Measurements from ENCODE around the gene CFAP43.
"Not testable (repeated sequence)": the region's sequence is repeated elsewhere in the genome, so short reads cannot be mapped to it uniquely, and the experiment has no call there.

Gene CFAP43

DNA sequence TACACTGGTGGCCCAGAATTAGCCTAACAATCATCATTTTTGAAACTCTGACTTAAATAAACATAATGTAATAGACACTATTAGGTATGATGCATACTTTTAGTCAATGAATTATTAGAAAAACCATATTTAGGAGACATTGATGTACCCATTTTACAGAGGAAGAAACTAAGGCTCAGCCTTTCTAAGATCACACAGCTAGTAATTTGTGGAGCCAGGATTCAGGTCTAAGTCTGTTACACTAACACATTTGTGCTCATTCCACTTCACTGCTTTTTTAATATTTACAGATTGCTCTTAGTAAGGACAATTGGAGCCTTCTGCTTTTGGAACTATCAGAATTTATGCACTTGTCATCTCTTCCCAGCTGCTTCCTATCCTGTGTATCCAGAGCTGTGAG lies 8.9 kb downstream of the CFAP43 start:
- DNase-seq: no peak

DNA sequence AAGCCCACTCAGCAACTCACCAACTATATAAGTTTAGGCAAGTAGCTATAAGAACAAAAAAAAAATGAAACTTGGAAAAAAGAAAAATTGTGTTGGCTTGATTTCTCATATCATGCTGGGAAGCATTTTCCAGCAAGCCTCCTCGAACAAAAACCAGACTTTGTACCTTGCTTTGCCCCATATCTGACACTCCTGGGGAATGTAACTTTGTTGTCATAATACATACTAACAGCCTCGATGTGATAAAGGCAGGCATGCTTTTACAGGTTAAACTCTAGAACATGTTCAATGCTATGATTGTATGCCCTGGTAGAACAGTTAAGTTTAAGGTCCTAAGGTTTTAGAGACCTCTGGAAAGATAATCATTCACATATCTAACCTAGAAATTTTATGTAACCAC lies 11.6 kb downstream of the CFAP43 start:
- no peak for DNase-seq

DNA sequence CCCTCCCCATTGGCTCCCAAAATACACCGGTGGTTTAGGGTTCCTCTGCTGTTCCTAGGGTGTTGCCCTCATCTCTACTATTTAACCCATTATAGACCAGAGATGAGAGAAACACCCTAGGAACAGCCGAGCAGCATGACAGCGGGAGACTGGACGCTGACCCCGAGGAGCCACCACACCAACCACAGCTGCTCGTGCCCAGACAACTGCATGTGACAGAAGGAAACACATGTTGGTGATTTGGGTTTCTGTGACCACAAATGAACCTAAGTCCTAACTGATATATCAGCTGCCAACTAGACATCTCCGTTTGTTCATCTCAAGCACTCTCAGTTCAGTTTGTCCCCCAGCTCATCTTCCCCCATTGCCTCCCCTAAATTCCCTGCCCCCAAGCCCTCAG lies 13.4 kb downstream of the CFAP43 start:
- DNase-seq: peak; percentile 3

DNA sequence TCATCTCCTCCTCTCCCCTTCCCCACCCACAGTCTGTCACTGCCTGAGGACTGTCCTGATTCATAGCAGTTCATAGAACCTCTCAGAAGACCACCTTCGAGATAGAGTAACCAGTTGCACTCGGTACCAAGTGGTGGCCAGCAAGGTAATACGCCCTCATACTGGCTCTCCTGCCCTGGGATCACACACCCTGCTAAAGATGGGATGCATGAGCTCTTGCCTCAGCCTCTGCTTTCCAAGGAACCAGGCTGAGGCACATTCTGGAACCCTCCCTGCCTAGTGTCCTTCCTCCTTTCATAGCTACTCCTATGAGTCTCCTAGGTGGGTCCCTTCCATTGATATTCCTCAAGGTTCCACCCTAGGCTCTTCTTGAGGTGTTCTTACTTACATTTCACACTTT lies 15.5 kb downstream of the CFAP43 start:
- DNase-seq: no peak

DNA sequence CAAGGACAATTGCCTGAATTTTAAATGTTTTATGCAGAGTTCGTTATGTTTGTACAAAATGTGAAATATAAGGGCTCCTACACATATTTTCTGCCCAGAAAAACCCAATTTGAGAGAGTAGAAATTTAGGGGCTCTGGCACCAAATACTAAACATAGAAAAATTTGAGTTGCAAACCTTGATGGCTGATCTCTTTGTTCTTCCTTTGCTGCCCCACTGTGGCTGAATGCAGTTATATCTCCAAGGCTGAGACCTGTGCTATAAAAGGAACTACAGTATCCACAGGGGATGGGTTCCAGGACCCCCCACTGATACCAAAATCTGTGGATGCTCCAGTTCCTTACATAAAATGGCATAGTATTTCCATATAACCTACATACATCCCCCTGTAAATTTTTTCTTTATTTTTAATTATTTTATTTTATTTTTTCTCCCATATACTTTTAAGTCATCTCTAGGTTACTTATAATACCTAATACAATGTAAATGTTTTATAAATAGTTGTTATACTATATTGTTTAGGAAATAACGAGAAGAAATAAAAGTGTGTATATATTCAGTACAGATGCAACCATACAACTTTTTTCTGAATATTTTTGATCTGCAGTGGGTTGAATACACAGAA lies 22.5 kb downstream of the CFAP43 start:
- DNase-seq: peak; percentile 1

DNA sequence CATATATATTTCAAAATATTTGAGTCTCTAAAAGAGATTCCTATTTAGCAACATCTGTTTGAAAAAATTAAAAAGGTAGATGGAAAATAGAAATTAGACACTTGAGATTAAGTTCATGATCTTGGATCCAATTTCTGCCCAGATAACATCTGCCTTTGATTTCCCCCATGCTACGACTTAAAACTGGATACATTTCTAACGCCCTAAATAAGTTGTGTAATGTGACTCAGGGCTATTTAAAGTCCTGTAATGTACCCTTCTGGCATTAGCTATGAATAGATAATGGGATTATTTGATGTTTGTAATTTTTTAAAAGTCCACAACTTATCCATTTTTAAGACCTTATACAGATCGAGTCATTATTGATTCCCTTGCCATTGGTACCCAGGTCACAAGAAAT lies 23.4 kb downstream of the CFAP43 start:
- DNase-seq: no peak

DNA sequence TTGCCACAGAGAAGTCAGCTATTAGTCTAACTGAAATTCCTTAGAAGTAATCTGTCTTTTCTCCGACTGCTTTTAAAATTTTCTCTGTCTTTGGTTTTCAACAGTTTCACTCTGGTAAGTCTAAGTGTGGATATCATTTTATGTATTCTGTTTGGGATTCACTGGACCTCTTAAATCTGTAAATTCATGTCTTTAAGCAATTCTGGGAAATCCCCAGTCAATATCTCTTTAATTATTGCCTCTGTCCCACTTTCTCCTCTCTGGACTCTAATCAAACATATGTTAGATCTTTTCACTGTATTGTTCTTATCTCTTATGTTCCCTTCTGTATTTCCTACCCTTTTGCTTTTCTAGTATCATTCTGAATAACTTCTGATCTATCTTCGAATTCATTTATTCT lies 29.9 kb downstream of the CFAP43 start:
- DNase-seq: no peak

DNA sequence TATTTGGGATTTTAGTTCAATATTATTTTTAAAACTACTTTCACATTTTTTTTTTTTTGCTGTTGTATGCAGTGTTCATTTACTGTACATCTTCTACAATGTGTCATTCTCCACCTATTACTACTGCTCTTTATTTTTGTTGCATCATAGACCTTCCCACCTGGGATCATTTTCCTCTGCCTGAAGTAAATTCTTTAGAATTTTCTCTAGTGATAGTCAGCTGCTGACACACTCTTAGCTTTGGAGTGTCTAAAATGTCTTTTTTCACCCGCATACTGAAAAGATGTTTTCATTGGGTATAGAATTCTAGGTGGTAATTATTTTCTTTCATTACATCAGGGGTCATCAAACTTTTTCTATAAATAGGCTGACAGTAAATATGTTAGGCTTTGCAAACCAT lies 30.5 kb downstream of the CFAP43 start:
- no peak for DNase-seq

DNA sequence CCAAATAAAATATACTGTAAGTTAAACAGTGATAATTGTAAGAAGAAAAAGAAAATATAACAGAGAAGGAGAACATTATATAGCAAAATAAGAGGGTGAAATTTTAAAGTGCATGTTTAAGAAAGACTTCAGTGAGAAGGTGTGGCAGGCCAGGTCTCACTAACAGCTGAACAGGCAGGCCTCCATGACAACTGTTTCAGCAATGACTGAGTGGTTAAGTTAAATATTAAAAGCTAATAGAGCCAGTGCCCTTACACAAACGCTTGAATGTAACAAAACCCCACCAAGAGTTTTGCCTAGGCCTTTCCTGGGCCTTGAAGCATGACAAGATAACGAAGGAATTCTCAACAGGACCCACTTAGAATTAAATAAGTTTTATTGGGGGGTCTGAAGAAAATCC lies 32.6 kb downstream of the CFAP43 start:
- DNase-seq: no peak

DNA sequence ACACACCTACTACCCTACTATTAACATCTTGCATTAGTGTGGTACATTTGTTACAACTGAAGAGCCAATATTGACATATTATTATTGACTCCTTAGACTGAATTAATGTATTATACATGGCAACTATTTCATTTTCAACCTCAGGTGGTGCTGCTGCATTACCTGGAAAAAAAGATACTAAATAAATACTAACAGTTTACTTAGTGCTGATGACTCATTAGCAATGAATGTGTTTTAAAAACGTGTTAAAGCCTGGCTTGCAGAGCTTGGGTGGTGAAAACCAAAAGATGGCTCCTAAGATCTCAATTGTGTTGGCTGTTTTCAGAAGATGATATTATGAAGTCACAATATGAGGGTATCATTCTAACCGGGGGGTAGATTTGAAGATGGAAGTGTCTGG lies 34.8 kb downstream of the CFAP43 start:
- no peak for DNase-seq

DNA sequence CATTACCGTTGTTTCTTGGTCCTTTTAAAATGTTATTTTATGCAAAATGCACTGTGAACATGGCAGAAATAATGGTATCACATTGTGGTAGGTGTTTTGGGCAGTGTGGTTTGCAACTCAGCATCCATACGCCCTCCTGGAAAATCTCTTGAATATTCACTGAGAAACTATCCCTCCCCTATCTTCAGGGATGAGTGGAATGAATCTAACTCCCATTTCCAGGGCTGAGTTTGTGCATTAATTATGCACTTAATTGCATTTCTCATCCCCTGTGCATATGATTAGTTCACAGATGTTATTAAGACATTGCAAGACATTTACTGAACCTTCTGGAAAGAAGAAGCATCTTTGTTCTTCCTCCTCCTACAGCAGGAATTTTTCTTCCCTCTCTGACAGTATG lies 36.5 kb downstream of the CFAP43 start:
- no peak for DNase-seq

DNA sequence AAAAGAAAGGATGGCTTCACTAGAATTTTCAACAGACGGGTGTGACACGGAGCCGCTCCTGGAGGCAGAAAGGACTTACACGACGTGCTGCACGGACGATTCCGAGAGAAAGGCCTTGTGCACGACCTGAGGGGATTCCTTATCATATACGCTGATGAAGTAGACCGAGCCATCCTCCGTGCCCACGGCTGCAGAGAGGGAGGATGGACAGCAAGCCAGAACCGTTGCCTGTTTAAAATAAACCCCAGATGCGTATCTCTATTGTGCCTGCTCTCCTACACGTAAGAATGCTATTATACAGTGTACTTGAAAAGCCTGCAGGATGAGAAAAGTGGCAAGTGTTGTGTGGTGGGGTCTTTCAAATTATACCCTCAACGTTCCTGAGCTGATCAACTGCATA lies 38.4 kb downstream of the CFAP43 start:
- DNase-seq: no peak

DNA sequence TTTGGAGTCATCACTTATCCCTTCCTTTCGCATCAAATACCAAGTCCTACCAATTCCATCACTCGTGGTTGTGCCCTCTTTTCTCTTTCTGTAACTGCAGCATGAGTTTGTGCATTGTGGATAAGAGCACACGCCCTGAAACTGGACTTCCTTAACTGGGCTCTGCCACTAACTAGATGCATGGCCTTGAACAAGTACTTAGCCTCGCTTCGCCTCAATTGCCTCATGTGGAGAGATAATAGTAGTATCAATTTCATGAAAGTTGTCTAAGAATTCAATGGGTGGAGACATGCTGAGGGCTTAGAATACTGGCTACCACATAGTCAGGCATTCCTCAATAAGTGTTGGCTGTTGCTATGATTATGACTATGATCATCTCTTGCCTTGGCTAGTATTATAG lies 41.5 kb downstream of the CFAP43 start:
- no peak for DNase-seq

DNA sequence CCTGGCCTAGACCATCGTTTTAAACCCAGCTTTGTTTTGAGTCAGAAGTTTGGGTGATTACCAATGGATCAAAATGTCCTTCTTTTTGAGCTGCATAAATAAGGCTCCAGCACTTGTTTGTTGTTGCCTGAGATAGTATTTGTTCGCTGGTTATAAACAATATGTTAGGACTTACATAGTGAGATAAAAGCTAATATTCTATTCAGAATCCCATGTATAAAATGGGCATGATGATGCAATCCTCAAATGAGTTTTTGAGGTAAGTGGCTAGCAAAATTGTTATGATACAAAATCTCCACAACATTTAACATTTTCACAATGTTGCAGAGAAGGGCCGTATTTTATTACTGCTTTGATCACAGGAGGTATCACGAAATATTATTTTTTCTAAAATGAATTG lies 48.5 kb downstream of the CFAP43 start:
- DNase-seq: no peak

DNA sequence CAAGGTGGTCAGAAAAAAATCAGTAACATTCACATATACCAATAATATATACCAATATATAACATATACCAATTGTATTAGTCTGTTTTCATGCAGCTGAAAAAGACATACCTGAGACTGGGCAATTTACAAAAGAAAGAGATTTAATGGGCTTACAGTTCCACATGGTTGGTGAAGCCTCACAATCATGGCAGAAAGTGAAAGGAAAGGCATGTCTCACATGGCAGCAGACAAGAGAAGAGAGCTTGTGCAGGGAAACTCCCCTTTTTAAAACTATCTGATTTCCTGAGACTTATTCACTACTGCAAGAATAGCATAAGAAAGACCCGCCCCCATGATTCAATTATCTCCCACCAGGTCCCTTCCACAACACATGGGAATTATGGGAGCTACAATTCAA lies 58.0 kb downstream of the CFAP43 start:
- DNase-seq: not testable (repeated sequence)

DNA sequence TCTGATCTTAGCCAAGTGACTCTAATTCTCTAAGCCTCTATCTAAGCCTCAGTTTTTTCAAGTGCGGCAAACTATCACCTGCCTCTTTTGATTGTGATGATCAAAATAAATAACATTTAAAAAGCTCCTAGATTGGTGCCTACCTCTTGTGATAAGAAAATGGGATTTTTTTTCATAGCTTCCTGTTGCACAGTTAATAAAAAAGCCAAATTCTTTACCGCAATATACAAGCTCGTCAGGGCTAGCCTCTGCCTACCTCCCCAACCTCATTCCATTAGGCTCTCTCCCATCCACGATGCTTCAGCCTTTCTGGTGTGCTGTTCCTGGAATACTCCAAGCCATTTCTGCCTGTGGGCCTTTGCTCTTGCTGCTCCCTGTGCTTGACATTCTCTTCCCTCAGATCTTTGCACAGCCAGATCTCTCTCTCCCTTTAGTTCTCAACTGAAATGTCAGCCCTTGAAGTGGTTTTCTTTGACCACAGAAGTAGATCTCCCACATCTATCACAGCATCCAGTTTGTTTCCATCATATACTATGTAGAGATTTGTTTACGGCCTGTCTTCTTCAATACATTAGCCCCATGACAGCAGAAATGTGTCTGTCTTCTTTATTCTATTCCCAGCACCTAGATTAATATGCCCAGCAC lies 61.4 kb downstream of the CFAP43 start:
- DNase-seq: no peak

DNA sequence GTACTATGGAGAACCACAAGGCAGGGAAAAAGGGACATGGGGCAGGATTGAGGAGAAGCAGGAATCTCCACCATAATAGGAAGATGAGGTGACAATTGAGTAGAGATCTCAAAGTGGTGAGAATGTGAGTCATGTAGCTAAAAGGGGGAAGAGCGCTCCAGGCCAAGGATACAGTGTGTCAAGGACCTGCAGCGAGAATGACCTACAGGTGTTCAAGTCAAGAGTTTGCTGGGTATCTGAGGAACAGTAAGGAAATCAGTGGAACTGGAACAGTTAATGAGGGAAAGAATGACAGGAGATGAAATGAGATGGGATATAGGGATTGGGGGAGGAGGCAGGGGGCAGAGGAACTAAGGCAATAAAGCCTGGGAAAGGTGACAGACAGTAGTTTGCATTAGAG lies 76.6 kb downstream of the CFAP43 start:
- DNase-seq: no peak

DNA sequence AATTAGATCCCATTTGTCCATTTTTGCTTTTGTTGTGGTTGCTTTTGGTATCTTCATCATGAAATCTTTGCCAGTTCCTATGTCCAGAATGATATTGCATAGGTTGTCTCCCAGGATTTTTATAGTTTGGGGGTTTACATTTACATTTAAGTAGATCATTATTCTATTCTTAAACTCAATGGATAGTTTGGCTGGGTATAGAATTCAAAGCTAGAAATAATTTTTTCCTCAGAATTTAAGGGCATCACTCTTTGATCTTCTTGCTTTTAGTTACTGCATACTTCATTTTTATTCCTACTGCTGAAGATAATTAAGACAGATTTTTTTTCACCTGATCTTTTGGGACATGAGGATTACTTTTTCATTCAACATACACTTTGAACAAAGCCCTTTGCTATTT lies 80.4 kb downstream of the CFAP43 start:
- DNase-seq: no peak

DNA sequence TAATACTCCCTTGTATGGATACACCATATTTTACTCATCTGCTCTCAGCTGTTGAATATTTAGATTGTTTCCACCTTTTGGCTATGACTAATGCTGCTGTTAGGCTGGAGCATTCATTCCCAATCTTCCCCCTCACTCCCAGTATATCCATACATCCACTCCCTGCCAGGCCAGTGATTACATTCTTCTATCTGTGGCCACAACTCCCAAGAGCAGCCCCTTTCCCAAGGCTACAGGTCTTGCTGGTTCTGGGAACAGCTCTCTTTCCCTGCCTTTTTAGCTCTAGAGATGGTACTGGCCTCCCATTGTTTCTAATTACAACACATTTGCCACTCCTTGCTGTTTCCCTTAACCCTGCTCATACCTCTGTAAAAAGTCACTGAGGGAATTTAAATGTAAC lies 82.0 kb downstream of the CFAP43 start:
- DNase-seq: no peak

DNA sequence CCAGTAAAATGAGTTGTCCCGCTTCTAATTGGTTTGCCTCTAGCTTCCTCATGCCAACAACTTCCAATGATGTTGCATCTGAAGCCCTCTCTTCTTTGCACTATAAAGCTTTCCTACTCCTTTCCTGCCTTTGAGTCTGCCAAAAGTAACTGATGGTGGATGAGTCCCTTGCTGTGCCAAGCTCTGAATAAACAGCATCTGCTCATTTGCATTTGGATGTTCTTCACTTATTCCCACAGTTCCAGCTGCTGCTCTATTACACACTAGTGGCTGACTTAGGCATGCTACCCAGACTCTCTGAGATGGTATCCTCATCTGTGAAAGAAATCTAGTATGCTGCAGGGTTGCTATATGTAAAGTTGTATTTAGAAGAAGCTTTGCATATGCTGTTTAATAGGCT lies 85.3 kb downstream of the CFAP43 start:
- no peak for DNase-seq

DNA sequence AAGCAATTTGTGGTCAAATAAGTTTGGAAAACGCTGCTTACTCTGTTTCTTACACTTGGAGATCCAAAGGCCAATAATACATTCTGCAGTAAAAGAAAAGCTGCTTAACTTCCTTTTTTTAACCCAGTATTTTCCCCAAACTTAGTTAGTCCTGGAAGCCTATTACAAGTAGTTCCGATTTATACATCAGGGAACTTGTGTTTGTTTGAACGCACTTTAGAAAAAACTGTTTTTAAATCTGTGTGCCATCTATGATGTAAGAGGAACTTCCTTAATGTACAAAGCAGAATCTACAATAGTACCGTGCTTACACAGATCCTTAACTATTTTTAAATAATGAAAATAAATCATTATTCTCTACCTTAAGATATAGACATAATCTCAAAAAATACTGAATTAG lies 87.2 kb downstream of the CFAP43 start:
- DNase-seq: no peak

DNA sequence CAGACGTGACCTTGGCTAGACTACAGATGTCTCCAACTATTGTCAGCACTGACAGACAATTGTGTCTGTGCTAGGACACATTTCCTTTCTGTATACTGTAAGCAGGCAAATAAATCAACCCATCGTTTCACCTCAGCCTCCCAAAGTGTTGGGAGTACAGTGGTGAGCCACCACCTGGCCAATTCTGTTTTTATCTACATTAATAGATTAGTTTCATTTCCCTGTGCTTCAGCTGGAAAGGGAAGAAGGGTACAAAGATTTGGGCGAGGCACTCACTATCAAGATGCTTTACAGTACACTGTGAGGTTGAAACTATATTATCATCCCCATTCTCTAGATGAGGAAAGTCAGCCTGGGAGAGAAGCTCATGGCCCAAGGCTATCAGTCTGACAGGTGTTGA lies 88.3 kb downstream of the CFAP43 start:
- no peak for DNase-seq

DNA sequence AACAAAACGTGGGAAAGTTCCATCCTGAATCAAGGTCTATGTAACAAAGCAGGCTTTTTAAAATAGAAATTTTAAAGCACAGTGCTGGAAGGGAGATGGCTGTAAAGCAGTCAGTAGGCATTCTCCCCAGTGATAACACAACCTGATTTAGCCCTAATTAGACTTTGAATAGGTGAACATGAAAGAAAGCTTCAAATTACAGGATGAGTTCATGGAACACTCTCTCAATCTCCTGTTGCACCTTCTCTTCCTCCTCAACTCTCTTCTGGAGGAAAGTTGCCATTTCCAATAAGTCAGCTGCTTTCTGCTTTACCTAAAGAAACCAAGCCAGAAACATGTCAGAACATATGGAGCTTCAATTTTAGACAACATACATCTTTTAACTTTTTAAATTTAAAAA lies 90.1 kb downstream of the CFAP43 start:
- DNase-seq: no peak

DNA sequence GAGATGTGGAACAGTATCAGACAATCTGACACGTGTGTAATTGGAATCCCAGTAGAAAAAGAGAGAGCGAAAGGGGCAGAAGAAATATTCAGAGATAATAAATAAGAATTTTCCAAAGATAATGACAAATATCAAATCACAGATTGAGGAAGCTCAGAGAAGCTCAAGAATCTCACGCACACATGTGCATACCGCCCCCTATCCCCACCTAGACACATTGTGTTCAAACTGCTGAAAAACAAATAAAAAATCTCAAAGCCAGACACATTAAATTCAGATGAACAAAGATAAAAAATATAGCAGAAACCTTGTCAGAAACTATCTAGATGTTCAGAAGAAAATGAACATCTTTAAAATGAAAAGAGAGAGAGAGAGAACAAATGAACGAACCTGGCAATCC lies 92.9 kb downstream of the CFAP43 start:
- no peak for DNase-seq

DNA sequence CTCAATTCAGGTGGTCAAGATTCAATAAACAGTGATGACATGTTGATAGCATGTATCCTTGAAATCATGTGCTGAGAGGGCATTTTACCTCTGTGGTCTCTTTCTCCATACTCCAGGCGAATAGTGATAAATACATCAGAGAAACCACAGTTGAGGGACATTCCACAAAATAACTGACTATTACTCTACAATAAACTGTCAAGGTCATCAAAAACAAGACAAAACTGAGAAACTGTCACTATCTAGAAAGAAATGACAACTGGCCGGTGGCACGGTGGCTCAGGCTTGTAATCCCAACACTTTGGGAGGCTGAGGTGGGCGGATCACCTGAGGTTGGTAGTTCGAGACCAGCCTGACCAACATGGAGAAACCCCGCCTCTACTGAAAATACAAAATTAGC lies 94.0 kb downstream of the CFAP43 start:
- DNase-seq: no peak

Data from GDM1 (cell line).